WI38 (cell line): Measurements from ENCODE around the gene MYO15A.

ENCODE experiments used
- H3K4me3 ChIP-seq: 2 replicates; pipeline ENCODE4 v1.5.1; 2011; ENCODE audit warnings: low read depth, mild to moderate bottlenecking, control low read depth, low read length
- CTCF ChIP-seq: IDR thresholded peaks from 2 replicates; pipeline ENCODE4 v1.5.1; 2012; ENCODE audit warnings: low read depth, mild to moderate bottlenecking, control low read depth, low read length

The MYO15A gene

GRCh38 chr17:18166894-18167293 is 58.3 kb downstream of the MYO15A start:
- H3K4me3 ChIP-seq: no peak overlapping the region
- no peak for TF ChIP-seq CTCF

- no peak for TF ChIP-seq CTCF
- no peak overlapping the region for H3K4me3 ChIP-seq
Observed at GRCh38 chr17:18167421-18167820, 58.9 kb downstream of the MYO15A start.

- TF ChIP-seq CTCF: no peak
Observed at GRCh38 chr17:18172531-18173278, 64.1 kb downstream of the MYO15A start.

DNA sequence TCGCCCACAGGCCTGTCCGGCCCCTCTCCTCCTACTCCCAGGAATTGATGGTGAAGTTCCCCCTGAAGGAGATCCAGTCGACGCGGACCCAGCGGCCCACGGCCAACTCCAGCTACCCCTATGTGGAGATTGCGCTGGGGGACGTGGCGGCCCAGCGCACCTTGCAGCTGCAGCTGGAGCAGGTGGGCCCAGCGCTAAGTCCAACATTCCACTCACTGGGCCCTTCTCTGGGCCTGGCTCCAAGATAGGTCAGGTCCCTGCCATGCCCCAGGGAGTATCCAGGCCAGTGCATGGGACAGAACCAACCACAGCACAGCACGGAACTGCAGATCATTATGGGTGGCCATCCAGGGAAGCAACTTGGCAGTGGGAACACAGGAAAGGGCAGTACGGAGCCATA is 65.2 kb downstream of the MYO15A start:
- TF ChIP-seq CTCF: no peak
- no peak overlapping the region for H3K4me3 ChIP-seq

More at GRCh38 chr17:18172531-18173278, 64.1 kb downstream of the MYO15A start:
- H3K4me3 ChIP-seq: no peak overlapping the region

- H3K4me3 ChIP-seq: no peak overlapping the region
Observed at GRCh38 chr17:18176176-18176575, 67.6 kb downstream of the MYO15A start.

GRCh38 chr17:18177133-18177532 is 68.6 kb downstream of the MYO15A start:
- TF ChIP-seq CTCF: no peak
- no peak overlapping the region for H3K4me3 ChIP-seq

More at GRCh38 chr17:18176176-18176575, 67.6 kb downstream of the MYO15A start:
- no peak for TF ChIP-seq CTCF

- TF ChIP-seq CTCF: no peak
- no peak overlapping the region for H3K4me3 ChIP-seq
Observed at GRCh38 chr17:18177722-18178121, 69.2 kb downstream of the MYO15A start.
